ENCODE data around the gene MACROD2. TPM values are rescaled to one million over a fixed set of nuclear protein-coding genes. Genes with fewer than 3 reads are reported as not detected.

The MACROD2 gene
- polyA plus RNA-seq, 1 donor (not counting 4 experiments of a cell fraction or from before 2014, with no cell fraction given): 0.71 TPM

DNA sequence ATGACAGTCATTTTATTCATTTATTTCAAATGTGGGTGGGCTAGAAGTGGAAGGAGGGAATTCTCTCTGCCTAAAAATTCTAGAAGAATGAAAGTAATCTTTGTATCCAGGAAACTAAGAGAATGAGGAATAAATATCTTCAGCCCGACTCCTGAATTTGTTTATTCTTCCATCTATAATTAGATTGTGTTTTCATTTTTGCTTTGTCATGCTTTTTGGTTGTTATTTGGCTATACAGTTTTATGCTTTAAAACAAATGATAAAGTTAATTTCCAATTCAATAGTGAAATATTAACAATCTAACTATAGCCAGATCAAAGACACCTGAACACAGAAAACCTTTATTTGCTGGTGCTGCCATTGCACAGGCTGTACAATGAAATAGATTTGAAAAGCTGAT lies 2056.7 kb downstream of the MACROD2 start:
- Histone ChIP-seq H4K20me1 (ENCODE audit: control insufficient read depth, extremely low read depth, insufficient read depth, low read length) (no peaks in the 10 kb centered on the region), H3K4me3 (ENCODE audit: control insufficient read depth in 2 of 3, extremely low read depth in 1 of 3, insufficient read depth in 2 of 3, low read depth in 1 of 3, low read length in 3 of 3) (no peak overlapping the region), H3K9me3 (ENCODE audit: control insufficient read depth, low read depth, low read length) (no peaks in the 10 kb centered on the region), H3K79me2 (ENCODE audit: control insufficient read depth, insufficient read depth, low read length) (no peaks in the 10 kb centered on the region), H3K27me3 (ENCODE audit: control insufficient read depth, extremely low read depth, insufficient read depth, low read length) (no peaks in the 10 kb centered on the region), H2AFZ (ENCODE audit: control insufficient read depth, low read length) (no peak overlapping the region), H3K27ac (ENCODE audit: control insufficient read depth, insufficient read depth, low read length) (no peak overlapping the region), H3K4me1 (ENCODE audit: control insufficient read depth, extremely low read depth, insufficient read depth, low read length) (no peaks in the 10 kb centered on the region), H3K36me3 (ENCODE audit: control insufficient read depth in 2 of 2, extremely low read depth in 1 of 2, insufficient read depth in 2 of 2, low read length in 2 of 2) (no peaks in the 10 kb centered on the region), H3K9ac (ENCODE audit: control insufficient read depth, extremely low read depth, insufficient read depth, low read length) (no peak overlapping the region), H3K9me1 (ENCODE audit: control insufficient read depth, extremely low read depth, insufficient read depth, low read length) (no peaks in the 10 kb centered on the region), H3K4me2 (ENCODE audit: control insufficient read depth, extremely low read depth, insufficient read depth, low read depth, low read length) (no peak overlapping the region)
- TF ChIP-seq, protein P1, sequence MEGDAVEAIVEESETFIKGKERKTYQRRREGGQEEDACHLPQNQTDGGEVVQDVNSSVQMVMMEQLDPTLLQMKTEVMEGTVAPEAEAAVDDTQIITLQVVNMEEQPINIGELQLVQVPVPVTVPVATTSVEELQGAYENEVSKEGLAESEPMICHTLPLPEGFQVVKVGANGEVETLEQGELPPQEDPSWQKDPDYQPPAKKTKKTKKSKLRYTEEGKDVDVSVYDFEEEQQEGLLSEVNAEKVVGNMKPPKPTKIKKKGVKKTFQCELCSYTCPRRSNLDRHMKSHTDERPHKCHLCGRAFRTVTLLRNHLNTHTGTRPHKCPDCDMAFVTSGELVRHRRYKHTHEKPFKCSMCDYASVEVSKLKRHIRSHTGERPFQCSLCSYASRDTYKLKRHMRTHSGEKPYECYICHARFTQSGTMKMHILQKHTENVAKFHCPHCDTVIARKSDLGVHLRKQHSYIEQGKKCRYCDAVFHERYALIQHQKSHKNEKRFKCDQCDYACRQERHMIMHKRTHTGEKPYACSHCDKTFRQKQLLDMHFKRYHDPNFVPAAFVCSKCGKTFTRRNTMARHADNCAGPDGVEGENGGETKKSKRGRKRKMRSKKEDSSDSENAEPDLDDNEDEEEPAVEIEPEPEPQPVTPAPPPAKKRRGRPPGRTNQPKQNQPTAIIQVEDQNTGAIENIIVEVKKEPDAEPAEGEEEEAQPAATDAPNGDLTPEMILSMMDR (optimal IDR thresholded peaks at IDR 0.05 in 1 of 3, IDR thresholded peaks at IDR 0.05 in 1 of 3, conservative IDR thresholded peaks at IDR 0.05 in 1 of 3; ENCODE audit: extremely low read depth in 1 of 3, insufficient read depth in 2 of 3, low read length in 3 of 3): no peak
- TF ChIP-seq EZH2 (IDR thresholded peaks at IDR 0.05; ENCODE audit: low read length): no peak
- FAIRE-seq (no peak), DNase-seq (ENCODE audit: low read depth, low spot score) (no peak)
- dilution Hi-C loops (cut with MboI; ENCODE audit: extremely low pct_ligation_motif_present, low sequenced_read_pairs): no loop called here

DNA sequence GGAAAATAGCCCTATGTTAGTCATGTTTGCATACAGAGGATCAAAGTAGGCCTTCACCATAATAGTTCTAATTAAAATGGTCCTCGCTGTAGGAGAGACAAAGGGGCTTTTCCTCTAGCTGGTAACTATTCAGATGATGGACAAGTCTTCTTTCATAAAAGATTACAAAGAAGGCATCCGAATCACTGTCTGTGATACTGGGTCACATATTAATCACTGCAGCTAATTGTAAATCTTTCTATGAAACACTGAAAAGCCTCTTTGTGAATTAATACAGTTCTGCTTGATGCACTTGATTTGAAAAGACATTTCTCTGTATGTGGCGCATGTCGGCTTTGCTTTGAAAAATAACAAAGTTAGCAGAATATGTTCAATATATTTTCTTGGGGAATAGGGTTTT lies 2057.1 kb downstream of the MACROD2 start:
- no peak for FAIRE-seq
- no peak overlapping the region for H3K9ac ChIP-seq (ENCODE audit: control insufficient read depth, extremely low read depth, insufficient read depth, low read length)
- H3K9me1 ChIP-seq (ENCODE audit: control insufficient read depth, extremely low read depth, insufficient read depth, low read length): no peaks in the 10 kb centered on the region
- no peaks in the 10 kb centered on the region for H3K4me1 ChIP-seq (ENCODE audit: control insufficient read depth, extremely low read depth, insufficient read depth, low read length)
- no peaks in the 10 kb centered on the region for H3K36me3 ChIP-seq (ENCODE audit: control insufficient read depth in 2 of 2, extremely low read depth in 1 of 2, insufficient read depth in 2 of 2, low read length in 2 of 2)
- no peaks in the 10 kb centered on the region for H3K9me3 ChIP-seq (ENCODE audit: control insufficient read depth, low read depth, low read length)
- H4K20me1 ChIP-seq (ENCODE audit: control insufficient read depth, extremely low read depth, insufficient read depth, low read length): no peaks in the 10 kb centered on the region
- H3K27me3 ChIP-seq (ENCODE audit: control insufficient read depth, extremely low read depth, insufficient read depth, low read length): no peaks in the 10 kb centered on the region
- DNase-seq (ENCODE audit: low read depth, low spot score): no peak
- TF ChIP-seq, protein P1 (optimal IDR thresholded peaks at IDR 0.05 in 1 of 3, IDR thresholded peaks at IDR 0.05 in 1 of 3, conservative IDR thresholded peaks at IDR 0.05 in 1 of 3; ENCODE audit: extremely low read depth in 1 of 3, insufficient read depth in 2 of 3, low read length in 3 of 3): no peak
- TF ChIP-seq EZH2 (IDR thresholded peaks at IDR 0.05; ENCODE audit: low read length): no peak
- no peak overlapping the region for H3K4me3 ChIP-seq (ENCODE audit: control insufficient read depth in 2 of 3, extremely low read depth in 1 of 3, insufficient read depth in 2 of 3, low read depth in 1 of 3, low read length in 3 of 3)
- no peaks in the 10 kb centered on the region for H3K79me2 ChIP-seq (ENCODE audit: control insufficient read depth, insufficient read depth, low read length)
- no peak overlapping the region for H3K4me2 ChIP-seq (ENCODE audit: control insufficient read depth, extremely low read depth, insufficient read depth, low read depth, low read length)
- no peak overlapping the region for H2AFZ ChIP-seq (ENCODE audit: control insufficient read depth, low read length)
- no peak overlapping the region for H3K27ac ChIP-seq (ENCODE audit: control insufficient read depth, insufficient read depth, low read length)
- dilution Hi-C loops (cut with MboI; ENCODE audit: extremely low pct_ligation_motif_present, low sequenced_read_pairs): no loop called here
